OCI-LY1 (cell line): ENCODE measurements around the gene H6PD.

Experiments used
- CTCF ChIP-seq: fragments of 200-600 bp; sonication (generic), shearing (Covaris generic); IDR thresholded peaks from 2 replicates; pipeline ENCODE4 v1.5.1; 2017; ENCODE audit warnings: mild to moderate bottlenecking, antibody characterized with exemption, low read length, moderate library complexity, mixed read lengths
- EZH2 ChIP-seq: fragments of 200-600 bp; sonication (generic), shearing (Covaris generic); IDR thresholded peaks from 2 replicates; pipeline ENCODE4 v1.8.0; 2017; ENCODE audit warnings: borderline replicate concordance, mixed run types, mild to moderate bottlenecking, antibody characterized with exemption, low read length, moderate library complexity, mixed read lengths

DNA sequence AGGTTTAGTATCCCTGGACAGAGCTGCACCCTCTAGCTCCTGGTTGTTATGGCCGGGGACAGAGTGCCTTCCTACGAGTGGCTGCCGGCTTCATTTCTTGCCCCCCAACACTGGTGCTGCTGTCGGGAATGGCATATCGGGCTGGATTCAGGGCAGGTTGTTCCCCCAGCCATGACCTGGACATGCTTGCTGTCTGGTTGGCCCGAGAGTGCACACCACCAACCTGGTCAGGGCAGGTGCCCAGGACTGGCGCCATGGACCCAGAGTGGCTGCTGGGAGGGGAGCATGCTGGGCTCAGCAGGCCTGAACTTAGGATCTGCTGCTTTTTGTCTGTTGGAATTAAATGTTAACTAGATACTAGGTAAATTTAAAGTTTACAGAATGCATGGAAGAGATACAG is 21.8 kb downstream of the H6PD start:
- TF ChIP-seq EZH2 (no peak), CTCF (no peak)
